IPS DF 4.7 (cell line): Measurements from ENCODE around the gene HYKK.
"Not testable (repeated sequence)": the region's sequence is repeated elsewhere in the genome, so short reads cannot be mapped to it uniquely, and the experiment has no call there.

Experiments used
- DNase-seq: peaks from one replicate; pipeline ENCODE4 v3.0.0-alpha.2; 2013; ENCODE audit warnings: low spot score; ENCODE audit errors: extremely low read depth

Gene HYKK

GRCh38 chr15:78506971-78507830 is at the start of gene HYKK:
Gene HYKK (plus strand): TSS chr15:78507577. CDS start chr15:78513089, 5,512 bp downstream.
- DNase-seq: peak; percentile 92

GRCh38 chr15:78460737-78461136 is 46.6 kb upstream of the HYKK start:
- no peak for DNase-seq

GRCh38 chr15:78461171-78461888 is 46.0 kb upstream of the HYKK start:
- no peak for DNase-seq

- DNase-seq: no peak
These were observed 38.3 kb upstream of the HYKK start for GRCh38 chr15:78469031-78469430.

- DNase-seq: no peak
These were observed 30.1 kb upstream of the HYKK start for GRCh38 chr15:78477295-78477694.

- DNase-seq: no peak
These were observed 27.7 kb upstream of the HYKK start for GRCh38 chr15:78479650-78480049.

- DNase-seq: no peak
These were observed 25.5 kb upstream of the HYKK start for GRCh38 chr15:78481917-78482316.

- no peak for DNase-seq
These were observed 14.5 kb upstream of the HYKK start for GRCh38 chr15:78492872-78493271.

- DNase-seq: no peak
These were observed 5.5 kb upstream of the HYKK start for GRCh38 chr15:78501857-78502256.

GRCh38 chr15:78502641-78503040 is 4.7 kb upstream of the HYKK start:
- no peak for DNase-seq

- no peak for DNase-seq
These were observed 419 bp downstream of the HYKK start for GRCh38 chr15:78507831-78508160.

- no peak for DNase-seq
These were observed 895 bp downstream of the HYKK start for GRCh38 chr15:78508272-78508671.

- no peak for DNase-seq
These were observed 2.4 kb downstream of the HYKK start for GRCh38 chr15:78509726-78510312.

GRCh38 chr15:78520035-78520434 is 12.7 kb downstream of the HYKK start:
- not testable (repeated sequence) for DNase-seq

- DNase-seq: no peak
These were observed 16.9 kb downstream of the HYKK start for GRCh38 chr15:78524230-78524629.

- DNase-seq: no peak
These were observed 19.9 kb downstream of the HYKK start for GRCh38 chr15:78527325-78527724.

- no peak for DNase-seq
These were observed 26.0 kb downstream of the HYKK start for GRCh38 chr15:78533331-78533730.

GRCh38 chr15:78536134-78536533 is 28.8 kb downstream of the HYKK start:
- DNase-seq: no peak

- DNase-seq: no peak
These were observed 30.0 kb downstream of the HYKK start for GRCh38 chr15:78537266-78537905.

- no peak for DNase-seq
These were observed 31.0 kb downstream of the HYKK start for GRCh38 chr15:78538358-78538757.

GRCh38 chr15:78539464-78540140 is 32.2 kb downstream of the HYKK start:
- not testable (repeated sequence) for DNase-seq
